HG02852 (cell line): ENCODE data around the gene BFSP2.
A peak's percentile ranks its signal among the peaks of the same experiment; 100 is the strongest.
"Not testable (repeated sequence)": the region's sequence is repeated elsewhere in the genome, so short reads cannot be mapped to it uniquely, and the experiment has no call there.

ENCODE experiments used
- ATAC-seq: cut with Tn5 transposase; IDR thresholded peaks from one replicate; pipeline ENCODE4 v1.9.1; 2021; ENCODE audit warnings: mild to moderate bottlenecking, moderate library complexity; ENCODE audit not compliant: unreplicated experiment

BFSP2 gene

GRCh38 chr3:133475245-133476010, 75.6 kb downstream of the BFSP2 start:
- ATAC-seq: peak; percentile 76

GRCh38 chr3:133476971-133477375, 77.1 kb downstream of the BFSP2 start:
- no peak for ATAC-seq

GRCh38 chr3:133477487-133477886, 77.6 kb downstream of the BFSP2 start:
- ATAC-seq: peak; percentile 34

- no peak for ATAC-seq
These were observed 78.8 kb downstream of the BFSP2 start for GRCh38 chr3:133478624-133479023.

GRCh38 chr3:133479401-133479800, 79.5 kb downstream of the BFSP2 start:
- ATAC-seq: no peak

DNA sequence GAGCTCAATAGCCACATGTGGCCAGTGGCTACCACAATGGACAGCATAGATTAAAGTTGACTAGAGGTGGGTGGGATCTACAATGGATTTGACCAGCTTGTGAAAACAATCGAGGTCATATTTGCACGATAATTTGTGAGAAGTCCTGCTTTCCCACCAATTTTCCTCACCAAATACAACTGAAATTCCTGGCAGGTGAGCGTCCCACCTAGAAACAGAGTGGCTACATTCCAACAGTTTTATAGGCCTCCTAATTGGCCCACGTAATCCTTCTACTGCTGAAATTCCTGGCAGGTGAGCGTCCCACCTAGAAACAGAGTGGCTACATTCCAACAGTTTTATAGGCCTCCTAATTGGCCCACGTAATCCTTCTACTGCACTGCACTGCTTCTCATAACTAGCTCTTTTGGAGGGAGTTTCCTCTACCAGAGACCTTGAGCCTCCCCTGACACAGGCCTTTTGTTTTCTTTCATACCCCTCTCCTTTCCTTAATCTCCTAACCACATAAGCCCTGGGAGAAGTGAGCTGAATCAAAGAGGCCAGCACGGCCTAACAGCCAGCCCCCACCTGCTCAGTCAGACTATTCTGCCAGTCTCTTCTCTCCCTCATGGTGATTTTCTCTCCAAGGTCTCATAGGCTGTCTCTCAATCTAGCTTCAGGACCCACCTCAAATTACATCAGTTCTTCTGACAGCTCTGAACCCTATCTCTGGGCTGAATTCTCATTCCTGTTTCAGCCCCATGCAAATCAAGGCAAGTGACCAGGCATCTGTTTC, 80.2 kb downstream of the BFSP2 start:
- ATAC-seq: peak; percentile 61

- ATAC-seq: not testable (repeated sequence)
These were observed 82.6 kb downstream of the BFSP2 start for GRCh38 chr3:133482474-133482873.

DNA sequence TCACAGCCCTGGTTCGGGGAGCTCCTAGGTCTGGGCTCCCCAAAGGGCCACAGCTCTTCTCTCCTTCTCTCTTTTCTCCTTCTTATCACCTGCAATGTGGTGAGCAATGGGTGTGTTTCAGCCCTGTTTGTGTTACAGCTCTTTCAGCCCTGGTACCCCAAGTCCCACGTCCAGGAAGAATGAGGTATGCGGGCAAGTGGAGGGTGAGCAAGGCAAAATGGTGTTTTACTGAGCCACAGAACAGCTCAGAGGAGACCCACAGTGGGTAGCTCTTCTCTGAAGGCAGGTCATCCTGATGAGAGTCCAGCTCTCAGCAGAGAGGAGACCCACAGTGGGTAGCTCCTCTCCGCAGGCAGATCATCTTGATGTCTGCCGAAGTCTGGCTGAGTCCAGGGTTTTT, 86.8 kb downstream of the BFSP2 start:
- ATAC-seq: no peak

- no peak for ATAC-seq
These were observed 87.3 kb downstream of the BFSP2 start for GRCh38 chr3:133487204-133487603.

- no peak for ATAC-seq
These were observed 88.2 kb downstream of the BFSP2 start for GRCh38 chr3:133487920-133488540.

DNA sequence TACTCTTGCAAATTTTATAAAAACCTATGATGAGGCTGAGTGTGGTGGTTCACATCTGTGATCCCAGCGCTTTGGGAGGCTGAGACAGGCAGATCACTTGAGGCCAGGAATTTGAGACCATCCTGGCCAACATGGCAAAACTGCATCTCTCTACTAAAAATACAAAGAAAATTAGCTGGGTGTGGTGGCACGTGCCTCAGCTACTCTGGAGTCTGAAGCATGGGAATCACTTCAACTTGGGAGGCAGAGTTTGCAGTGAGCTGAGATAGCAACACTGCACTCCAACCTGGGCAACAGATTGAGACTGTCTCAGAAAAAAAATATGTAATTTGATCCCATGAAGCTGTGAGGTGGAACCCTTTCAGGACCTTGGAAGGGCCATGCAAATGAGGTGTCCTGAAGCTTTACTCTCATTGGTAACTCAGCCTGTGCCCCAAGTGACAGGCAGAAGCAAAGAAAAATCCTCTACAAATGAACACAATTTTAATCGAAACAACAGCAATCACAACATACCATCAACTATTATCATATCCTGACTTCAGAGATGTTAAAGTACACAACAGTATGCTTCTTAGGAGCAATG, 89.0 kb downstream of the BFSP2 start:
- ATAC-seq: no peak

DNA sequence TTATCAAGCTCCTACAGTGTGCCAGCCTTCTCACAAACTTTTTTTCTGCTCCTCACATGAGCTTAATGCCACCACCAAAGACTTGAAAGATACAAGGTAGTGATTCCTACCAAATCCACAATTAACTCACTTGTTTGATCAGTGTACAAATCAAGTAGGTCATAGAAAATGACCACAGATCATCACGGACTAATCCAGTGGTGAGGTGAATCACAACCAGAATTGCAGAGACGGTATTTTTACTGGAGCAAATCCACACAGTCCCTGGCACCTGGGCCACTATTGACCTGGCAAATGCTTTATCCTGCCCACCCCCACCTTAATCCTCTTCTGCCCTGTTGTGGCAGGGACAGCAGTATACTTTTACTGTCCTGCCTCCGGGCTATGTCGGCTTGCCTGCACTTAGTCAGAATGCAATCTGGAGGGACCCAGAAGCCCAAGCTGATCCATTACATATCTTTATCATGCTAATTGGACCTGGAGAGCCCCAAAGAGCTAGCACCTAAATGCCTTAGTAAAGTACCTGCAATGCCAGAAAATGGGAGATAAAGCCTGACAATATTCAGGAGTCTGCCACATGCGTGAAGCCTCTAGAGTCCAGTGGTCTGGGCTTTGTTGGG, 89.7 kb downstream of the BFSP2 start:
- ATAC-seq: no peak

DNA sequence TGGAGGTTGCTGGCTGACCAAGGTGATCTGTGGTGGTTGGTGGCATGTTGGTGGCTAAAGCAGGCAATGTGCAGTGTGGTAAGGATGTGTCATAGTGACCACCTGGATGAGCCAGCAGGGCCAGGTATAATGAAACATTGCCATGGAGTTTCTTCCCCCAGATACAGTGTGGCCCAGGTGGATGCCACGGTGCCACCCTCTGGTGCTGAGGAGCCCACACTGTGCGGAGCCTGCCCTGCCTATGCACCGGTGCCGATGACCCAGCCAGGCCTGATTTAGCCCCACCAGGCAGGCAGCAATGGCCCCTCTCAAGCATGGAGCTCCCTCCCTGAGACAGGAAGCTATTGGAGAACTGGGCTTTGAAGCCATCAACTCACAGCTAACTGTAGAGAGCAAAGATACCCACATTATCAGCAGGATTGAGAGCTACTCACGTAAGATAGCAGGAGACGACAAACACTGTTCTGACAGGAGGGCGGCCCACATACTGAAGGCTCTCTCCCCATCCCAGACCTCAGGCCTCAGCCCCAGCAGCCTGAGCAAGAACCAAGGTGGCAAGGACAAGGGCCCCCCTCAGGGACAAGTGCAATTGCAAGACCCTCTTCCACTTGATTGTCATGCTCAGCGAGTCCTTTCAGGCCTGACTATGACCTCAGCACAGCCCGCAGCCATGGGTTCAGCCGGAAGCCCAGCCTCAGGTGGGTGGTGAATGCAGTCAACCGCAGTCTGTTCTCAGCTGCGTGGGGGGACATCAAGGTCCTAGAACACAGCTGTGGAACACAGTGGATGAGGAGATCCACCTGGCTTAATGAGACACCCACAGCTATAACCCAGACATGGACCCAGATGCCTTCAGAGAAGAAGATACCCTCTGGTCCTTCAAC, 90.9 kb downstream of the BFSP2 start:
- peak; percentile 90 for ATAC-seq

- peak; percentile 17 for ATAC-seq
These were observed 91.7 kb downstream of the BFSP2 start for GRCh38 chr3:133491481-133492059.

DNA sequence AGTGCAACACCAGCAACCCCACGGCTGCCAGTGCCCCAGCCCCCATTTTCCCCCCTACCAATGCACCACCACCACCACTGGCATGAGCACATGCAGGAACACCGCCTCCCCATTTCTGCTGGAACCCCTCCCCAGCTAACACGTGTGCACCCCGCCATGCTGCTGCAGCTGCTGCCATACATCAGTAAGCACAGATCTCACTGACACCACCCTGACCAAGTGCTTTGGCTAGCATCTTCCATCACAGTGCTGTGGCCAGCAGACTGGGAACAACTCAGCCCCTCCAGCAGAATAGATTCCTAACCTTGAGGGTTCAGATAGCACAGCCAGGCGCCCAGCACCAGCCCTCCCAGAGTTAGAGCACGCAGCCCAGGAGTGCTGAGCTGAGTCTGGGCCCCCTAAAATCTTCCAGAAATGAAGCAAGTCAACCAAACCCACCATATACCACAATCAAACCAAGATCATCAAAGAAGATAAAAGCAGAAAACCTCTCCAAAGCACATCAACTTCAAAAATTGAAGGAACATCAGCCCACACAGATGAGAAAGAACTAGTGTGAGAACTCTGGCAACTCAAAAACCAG, 92.4 kb downstream of the BFSP2 start:
- no peak for ATAC-seq

DNA sequence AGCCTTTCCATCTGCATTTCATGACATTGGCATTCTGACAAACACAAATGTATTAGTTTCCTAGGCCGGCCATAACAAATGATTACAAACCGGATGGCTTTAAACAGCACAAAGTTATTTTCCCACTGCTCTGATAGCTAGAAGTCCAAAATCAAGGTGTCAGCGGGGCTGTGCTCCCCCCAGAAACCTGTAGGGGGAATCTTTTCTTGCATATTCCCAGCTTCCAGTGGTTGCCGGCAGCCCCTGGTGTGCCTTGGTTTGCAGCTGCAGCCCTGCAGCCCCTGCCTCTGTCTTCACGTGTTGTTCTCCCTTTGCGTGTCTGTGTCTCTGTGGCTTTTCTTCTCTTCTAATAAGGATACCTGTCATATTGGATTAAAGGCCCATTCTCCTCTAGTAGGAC, 94.6 kb downstream of the BFSP2 start:
- no peak for ATAC-seq

GRCh38 chr3:133502542-133502941, 102.7 kb downstream of the BFSP2 start:
- ATAC-seq: not testable (repeated sequence)

DNA sequence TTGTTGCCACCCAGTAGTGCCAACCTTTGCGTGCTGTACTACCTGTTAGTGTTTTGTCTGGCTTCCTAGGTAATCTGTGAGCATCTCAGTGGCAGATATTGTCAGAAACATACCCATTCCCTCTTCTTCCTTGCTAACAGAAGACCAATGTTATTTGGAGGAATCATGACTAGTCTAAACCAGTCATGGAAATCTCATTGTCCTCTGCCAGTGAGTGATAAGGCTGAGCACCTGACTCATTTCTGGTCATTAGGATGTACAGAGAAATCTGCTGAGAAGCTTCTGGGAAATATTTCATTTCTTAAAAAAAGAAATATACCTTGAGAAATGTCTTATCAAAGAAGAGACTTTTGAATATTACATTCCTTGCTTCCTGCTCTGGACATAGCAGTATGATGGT, 103.6 kb downstream of the BFSP2 start:
- ATAC-seq: no peak

GRCh38 chr3:133504736-133505135, 104.9 kb downstream of the BFSP2 start:
- ATAC-seq: no peak
